Stimulated activated CD8-positive, alpha-beta memory T cell treated with anti-CD3 and anti-CD28 coated beads, Interleukin-7, amount 100 ng/mL, for 48 hours (primary cell): ENCODE results near the gene SDHAF4.
A peak's percentile ranks its signal among the peaks of the same experiment; 100 is the strongest.
"Not testable (repeated sequence)": the region's sequence is repeated elsewhere in the genome, so short reads cannot be mapped to it uniquely, and the experiment has no call there.

Experiments used
- DNase-seq, 2 donors: peaks; one replicate each; pipeline ENCODE4 v3.0.0-alpha.2; 2020; ENCODE audit warnings: low read depth in 1 of 2; ENCODE audit errors: extremely low read depth in 1 of 2

The SDHAF4 gene

DNA sequence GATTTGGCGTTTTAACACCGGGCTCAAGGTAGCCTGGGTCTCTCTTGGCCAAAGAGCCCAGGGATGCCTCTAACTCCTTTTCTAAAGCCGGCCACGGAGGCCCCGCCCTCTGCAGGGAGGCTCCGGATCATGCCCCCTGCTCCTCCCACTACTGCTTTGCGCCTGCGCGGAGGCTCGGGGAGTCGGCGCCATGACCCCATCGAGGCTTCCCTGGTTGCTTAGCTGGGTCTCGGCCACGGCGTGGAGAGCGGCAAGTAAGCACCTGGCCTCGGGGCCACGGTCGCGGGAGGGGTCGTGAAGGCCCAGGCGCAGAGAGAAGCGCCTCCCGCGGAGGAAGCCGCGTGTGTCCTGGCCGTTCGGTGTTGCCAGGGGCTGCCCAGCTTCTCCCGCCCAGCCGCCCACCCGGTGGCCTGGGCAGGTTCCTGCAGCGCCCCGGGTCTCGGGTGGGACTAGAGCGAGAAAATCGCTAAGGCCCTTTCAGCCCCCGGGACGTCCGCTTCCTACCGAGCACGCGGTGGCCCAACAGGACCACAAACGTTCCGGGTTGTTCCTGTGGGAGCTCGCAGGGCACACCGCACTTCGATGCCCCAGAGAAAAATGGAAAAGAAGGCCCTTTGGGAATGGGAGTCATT lies at the start of gene SDHAF4:
TSS of gene SDHAF4 (plus strand) at position 180 of the 632 bp plus-strand sequence. CDS start at position 191, 11 bp downstream.
- DNase-seq, result peak; percentile 80 to 91

DNA sequence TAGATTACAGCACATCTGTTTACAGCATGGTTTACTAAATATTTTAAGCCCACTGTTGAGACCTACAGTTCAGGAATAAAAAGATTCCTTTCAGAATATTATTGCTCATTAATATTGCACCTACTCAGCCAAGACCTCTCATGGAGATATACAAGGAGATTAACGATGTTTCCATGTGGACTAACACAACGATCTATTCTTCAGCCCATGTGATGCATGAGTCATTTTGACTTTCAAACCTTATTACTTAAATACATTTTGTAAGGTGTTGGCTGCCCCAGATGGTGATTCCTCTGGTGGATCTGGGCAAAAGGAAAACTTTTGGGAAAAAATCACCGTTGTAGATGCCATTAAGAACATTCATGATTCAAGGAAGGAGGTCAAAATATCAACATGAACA lies 48.0 kb upstream of the SDHAF4 start:
- DNase-seq, result no peak

DNA sequence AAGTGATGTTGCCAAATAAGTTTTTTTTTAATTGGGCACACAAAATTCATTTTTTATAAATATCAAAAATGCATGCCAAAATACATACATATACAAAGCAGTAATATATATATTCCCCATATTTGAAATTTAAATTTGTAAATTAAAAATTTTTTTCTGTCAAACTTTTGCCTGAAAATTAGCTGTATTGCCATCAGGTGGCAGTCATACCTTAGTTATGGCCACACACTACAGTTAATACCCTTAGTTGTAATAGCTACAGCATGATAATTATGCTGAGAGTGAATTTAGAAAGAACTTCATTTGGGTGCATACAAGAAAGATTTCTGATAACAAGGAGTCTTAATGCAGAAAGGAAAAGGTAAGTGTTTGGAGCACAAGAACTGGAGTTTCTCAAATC lies 46.2 kb upstream of the SDHAF4 start:
- no peak for DNase-seq

DNA sequence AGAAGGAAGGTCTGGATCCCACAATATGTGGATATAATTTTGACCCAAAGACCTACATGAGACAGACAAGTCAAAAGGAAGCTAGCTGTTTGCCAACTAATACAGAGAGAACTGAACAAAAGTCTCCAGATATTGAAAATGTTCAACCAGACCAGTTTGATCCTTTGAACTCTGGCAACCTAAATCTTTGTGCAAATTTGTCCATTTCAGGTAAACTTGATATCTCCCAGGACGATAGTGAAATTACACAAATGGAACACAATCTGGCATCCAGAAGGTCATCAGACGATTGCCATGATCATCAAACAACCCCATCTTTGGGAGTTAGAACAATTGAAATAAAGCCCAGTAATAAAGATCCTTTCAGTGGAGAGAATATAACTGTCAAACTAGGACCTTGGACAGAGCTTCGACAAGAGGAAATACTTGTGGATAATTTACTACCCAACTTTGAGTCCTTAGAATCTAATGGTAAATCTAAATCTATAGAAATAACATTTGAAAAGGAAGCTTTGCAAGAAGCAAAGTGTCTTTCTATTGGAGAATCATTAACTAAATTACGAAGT lies 41.9 kb upstream of the SDHAF4 start:
- DNase-seq, result no peak

DNA sequence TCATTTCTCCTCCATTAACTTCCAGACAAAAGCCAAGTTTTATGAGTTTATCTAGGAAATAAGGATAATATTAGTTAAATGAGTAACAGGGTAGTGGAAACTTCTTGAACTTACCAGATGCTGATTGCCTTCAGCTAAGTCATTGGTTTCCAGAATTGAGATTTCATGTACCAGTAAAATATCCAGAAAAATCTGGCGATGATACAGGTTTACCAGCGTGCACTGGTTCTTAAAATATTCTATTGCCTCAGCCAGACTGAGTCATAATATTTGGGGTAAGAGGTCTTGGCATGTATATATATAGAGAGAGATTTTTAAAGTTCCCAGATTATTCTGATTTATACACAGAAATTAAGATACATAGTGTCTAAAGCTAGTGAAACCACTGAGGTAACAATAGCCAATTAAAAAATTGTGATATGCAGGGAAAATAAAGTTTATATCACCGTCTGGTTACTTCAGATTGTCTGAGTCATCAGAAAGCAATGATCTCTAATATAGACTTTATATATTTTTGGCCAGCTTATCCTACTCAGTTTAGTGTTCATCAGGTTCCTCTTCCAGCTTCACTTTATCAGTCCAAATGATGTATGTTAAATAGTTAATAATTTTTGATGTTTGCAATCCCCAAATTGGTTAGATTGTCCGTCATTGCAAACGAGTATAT lies 39.5 kb upstream of the SDHAF4 start:
- no peak for DNase-seq

DNA sequence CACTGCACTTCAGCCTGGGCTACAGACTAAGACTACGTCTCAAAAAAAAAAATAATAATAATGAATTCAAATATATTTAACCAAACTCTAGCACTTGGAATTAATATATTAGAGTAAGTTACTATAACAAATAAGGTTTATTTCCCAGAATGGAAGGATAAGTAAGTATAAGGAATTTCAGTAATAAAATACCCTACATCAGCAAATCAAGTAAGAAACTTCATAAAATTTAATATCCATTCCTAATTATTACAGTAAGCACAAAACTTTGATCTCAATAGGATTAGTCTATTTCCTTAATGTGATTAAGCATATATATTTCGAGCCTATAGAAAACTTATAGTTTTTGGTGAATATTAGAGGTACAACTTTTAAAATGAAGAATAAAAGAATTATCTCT lies 36.7 kb upstream of the SDHAF4 start:
- no peak for DNase-seq

DNA sequence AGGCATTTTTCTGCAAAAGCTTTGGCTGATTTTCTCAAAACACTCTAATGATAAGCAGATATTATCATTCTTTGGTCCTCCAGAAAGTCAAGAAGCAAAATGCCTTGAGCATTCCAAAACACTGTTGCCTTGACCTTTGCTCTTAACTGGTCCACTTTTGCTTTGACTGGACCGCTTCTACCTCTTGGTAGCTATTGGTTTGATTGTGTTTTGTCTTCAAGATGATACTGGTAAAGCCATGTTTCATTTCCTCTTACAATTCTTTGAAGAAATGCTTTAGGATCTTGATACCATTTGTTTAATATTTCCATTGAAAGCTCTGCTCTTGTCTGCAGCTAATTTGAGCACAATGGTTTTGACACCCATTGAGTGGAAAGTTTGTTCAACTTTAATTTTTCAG lies 35.6 kb upstream of the SDHAF4 start:
- no peak for DNase-seq

DNA sequence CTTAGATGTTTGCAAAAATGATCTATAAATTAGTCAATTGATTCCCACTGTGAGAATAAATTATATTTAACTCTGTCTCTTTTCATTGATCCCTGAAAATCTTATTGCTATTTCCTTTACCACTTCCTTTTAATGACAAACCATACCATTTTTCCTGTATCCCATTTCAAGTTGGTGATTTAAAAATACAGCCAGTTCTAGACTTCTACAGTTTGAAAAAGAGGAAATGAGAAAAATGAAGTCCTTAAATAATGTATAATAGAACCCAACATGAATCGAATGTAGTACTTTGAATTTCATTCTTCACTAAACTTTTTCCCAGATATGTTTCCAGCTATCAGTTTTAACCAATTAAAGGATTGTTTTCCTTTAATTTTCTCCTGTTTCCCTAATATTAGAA lies 29.5 kb upstream of the SDHAF4 start:
- no peak for DNase-seq

DNA sequence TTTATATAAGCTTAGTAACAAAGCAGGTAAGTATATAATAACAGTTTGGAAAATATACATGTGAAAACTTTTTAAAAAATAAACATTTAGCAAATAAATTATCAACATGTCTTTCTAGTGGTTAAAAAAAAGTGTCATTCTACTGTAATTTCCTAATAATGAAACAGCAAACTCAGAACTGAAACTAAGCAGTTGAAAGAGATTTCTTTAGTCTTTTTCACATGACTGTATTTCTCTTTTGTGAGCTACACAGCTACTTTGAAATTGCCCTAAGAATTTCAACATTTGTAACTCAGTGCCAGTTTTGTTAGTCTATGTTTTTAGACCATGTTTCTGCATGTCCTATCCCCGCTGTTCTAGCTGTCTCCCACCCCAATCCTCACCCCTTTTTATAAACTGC lies 28.4 kb upstream of the SDHAF4 start:
- no peak for DNase-seq

DNA sequence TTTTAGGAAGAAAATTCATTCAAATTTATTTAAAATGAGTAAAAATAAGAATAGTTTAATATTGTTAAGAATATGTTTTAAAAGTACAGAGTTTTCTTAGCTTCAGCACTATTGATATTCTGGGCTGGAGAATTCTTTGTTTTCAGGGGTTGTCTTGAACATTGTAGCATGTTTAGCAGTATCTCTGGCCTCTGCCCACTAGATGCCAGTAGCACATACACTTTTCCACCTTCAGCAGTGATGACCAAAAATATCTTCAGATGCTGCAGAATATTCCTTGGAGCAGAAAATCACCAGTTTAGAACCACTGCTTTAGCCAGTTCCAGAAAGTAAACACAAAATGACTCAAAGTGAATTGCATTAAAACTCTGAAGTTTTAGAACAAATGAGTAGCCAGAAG lies 19.4 kb upstream of the SDHAF4 start:
- DNase-seq, result no peak

DNA sequence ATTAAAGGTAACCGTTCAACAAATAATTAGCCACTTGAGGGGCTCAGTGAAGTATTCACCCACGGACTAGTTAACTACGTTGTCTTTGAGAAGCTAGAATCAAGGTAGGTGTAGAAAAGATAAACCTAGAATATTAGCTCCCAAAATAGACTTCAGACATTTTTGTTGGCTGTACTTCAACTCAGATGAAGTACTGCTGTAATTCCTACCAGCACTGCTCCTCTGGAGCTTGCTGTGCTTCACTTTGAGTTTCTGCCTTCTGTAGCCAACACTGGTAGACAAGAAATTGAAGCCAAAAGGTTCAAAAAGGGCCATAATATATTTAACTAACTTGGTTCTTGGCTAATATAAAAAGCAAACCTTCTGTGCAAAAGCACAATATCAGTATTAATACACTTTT lies 18.8 kb upstream of the SDHAF4 start:
- no peak for DNase-seq

DNA sequence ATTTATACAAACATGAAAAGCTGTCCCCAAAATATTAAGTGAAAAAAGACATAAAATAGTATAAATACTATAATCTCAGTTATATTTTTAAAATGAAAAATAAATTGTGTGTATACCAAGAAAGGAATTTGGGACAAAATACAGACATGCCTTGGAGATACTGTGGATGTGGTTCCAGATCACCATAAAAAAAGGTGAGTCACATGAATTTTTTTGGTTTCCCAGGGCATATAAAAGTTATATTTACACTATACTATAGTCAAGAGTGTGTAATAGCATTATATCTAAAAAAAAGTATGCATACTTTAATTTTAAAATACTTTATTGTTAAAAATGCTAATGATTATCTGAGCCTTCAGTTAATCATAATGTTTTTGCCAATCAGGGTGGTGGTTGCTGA lies 17.4 kb upstream of the SDHAF4 start:
- no peak for DNase-seq

DNA sequence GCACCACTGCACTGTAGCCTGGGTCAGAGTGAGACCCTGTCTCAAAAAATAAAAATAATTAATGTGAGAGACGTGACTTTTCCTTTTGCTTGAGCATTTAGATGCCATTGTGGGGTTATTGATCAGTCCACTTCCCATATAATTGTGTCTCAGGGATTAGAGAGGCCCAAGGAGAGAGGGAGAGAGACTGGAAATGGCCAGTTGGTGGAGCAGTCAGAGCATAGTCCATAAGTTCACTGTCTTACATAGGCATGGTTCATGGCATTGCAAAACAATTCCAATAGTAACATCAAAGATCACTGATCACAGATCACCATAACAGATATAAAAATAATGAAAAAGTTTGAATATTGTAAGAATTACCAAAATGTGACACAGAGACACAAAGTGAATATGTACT lies 15.2 kb upstream of the SDHAF4 start:
- no peak for DNase-seq

DNA sequence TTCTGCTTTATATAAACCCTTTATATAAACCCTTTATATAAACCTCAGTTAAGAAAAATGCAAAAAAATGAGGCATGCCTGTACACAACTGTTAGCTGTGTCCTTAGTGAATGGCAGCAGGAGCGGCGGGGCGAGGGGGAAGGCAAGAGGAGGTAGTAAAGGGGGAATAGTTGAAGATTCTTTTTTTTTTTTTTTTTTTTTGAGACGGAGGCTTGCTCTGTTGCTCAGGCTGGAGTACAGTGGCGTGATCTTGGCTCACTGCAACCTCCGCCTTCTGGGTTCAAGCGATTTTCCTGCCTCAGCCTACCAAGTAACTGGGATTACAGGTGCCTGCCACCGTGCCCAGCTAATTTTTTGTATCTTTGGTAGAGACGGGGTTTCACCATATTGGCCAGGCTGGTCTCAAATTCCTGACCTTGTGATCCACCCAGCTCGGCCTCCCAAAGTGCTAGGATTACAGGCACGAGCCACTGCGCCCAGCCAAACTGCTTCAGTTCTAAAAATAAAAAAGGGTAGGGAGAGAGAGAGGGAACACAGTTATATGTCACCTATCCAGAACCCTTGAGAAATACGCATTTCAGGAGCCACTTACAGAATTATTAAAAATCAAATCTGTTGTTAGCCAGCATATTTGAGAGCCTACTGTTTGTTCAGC lies 14.3 kb upstream of the SDHAF4 start:
- not testable (repeated sequence) for DNase-seq

DNA sequence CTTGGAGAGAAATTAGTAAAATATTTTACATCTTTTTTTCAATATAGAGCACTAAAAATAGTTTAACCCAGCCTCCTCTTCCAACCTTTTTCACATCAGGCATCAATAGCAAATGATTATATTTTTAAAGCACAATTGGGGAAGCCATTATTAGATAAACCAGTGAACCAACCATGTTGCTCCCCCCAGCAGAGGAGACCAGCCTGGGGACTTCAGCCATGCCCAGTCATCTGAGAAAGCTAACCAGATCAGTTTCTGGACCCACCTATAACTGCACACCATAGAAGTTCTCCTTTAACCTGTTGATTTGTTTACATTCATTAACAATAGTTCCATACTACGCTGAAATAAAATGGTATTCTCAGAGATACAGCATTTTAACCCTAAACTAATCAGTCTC lies 13.8 kb upstream of the SDHAF4 start:
- no peak for DNase-seq

DNA sequence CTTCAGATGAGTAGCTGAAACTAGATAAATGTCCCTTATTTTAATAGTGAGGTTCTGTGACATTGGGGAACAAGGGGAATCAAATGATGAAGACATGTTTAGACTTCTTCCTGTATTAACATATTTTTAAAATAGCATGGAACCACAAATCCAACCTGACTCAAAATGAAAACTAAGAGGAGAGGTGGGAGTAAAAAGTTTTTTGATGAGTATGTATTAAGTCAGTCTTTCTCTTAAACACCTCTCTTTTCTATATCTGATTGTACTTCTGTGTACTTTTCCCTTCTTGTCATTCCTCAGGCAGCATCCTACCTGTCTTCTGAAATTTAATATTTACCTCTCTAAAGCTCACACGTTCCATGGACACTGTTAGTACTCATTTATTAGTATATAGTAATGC lies 8.7 kb upstream of the SDHAF4 start:
- no peak for DNase-seq

DNA sequence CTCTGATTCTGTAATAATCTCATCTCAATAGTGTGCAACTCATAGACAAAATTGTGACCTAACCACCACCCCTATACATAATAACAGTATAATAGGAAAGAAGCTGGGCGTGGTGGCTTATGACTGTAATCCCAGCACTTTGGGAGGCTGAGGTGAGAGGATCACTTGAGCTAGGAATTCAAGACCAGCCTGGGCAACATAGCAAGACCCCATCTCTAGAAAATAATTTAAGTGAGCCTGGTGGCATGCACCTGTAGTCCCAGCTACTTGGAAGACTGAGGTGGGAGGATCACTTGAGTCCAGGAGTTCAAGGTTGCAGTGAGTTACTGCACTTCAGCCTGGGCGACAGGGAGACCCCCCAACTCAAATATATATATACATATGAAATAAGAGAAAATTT lies 4.3 kb upstream of the SDHAF4 start:
- not testable (repeated sequence) for DNase-seq

DNA sequence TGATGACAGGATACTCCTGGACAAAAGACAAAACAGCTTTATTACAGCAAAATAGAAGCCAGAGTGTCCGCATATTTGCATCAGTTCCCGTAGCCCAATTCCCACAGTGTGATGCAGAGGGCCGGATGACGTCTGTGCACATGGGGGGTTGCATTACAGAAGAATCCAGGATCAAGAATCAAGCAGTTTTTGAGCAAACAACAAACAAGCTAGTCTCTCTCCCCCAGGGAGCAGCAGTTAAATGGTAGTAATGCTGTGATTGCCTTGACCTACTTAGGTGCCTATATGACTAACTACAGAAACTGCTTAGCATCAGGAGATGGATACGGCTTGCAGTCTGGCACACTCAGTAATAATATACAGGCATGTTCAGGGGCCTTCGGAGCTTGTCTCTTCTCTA lies 3.2 kb upstream of the SDHAF4 start:
- no peak for DNase-seq

DNA sequence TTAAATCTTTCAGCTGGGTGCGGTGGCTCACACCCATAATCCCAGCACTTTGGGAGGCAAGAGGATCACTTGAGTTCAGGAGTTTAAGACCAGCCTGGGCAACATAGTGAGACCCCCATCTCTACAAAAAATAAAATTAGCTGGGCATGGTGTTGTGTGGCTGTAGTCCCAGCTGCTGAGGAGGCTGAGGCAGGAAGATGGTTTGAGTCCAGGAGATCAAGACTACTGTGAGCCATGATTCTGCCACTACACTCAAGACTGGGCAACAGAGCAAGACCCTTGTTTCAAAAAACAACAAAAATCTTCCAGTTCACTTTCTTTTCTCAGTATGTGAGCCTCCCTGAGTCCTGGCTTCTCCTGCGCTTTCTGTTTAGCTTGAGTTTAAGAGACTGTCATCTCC lies 7.9 kb downstream of the SDHAF4 start:
- DNase-seq, result no peak

DNA sequence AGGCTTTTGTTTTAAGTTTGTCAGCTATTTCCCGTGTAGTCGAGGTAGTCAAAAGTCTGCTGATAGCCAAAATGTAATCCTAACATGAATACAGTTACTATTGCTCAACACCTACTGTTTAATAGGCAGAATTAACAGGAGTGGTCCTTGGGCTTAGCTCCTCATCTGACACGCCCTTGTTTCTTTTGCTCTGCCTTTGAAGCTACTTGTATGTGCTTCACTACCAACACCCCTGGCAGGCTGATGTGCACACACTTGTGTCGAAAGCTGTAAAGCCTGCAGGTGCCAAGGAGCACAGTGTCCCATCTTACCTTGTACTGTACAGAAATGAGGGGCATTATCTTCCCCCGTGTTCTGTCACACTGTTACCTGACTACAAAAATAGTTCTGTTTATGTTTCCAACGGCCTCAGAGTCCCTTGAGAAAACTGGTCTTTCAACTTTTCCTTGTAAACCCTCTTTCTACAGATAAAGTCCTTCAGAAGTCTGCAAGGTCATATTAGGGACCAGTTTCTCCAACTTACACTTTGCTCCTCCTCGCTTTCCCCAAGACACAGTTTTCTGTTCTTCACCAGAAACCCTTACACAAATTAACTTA lies 9.3 kb downstream of the SDHAF4 start:
- DNase-seq, result no peak

DNA sequence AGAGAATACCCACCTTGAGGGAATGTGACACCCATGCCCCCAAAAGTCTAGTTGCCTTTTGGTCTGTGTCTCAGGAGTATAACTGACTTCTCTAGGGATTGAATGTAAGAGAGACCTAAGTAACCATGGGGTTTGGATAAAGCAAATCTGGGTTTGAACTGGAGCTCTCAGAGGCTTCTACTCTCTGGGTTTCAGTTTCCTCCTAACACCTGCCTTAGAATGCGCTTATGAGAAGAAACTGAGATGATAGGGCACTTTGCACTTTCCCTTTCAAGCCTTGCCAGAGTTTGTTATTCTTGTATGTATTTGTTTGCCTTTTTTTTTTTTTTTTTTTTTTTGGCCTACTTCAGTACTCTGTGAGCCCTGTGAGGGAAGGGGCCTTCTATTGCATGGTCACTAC lies 19.4 kb downstream of the SDHAF4 start:
- DNase-seq, result no peak

DNA sequence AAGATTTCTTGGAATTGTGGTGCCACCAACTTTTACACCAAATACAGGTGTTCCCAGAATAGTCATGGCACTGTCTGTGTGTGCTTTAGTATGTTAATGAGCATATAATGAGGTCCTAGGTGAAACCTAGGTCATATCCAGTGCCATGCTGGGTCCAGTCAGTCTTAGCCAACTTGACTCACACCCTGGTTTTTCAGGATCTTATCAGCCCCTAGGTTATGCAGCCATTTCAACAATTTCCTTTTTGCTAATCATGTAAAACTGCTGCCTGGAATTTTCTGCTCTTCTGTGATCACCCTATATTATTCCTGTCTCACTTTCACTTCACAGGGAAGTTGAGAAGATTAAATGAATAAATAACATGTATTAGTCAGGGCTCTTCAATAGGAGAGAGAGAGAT lies 23.7 kb downstream of the SDHAF4 start:
- no peak for DNase-seq
